Measurements from ENCODE around the gene TULP1. TPM values are rescaled to one million over a fixed set of nuclear protein-coding genes. Genes with fewer than 3 reads are reported as not detected.
A peak's percentile ranks its signal among the peaks of the same experiment; 100 is the strongest.

The TULP1 gene
- total RNA-seq, 4 donors from 2014 or later = 0.60 TPM; not detected in 3

DNA sequence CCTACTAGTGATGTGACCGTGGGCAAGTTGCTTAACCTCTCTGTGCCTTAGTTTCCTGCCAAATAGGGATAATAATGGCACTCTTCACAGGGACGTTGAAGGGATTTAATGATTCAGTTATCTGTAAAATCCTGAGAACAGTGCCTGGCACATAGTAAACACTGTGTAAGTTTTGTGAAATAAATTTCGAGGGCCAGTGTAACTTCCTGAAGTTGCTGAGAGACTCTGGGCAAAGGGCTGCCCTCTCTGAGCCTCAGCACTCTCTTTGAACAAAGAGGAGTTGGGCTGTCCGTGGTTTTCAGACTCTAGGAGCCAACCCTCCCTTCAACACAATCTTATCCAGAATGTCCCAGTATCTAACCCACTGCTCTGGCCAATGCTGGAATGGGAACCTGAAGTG lies 13.3 kb downstream of the TULP1 start:
- H3K27ac ChIP-seq = no peak overlapping the region
- 77 to 79% methylated on average over 4 of the region's 4 CpGs for WGBS, 2 donors
- TF ChIP-seq POLR2A (IDR thresholded peaks at IDR 0.05) (no peak), EP300 (IDR thresholded peaks at IDR 0.05) (no peak)
- TF ChIP-seq, protein P1, sequence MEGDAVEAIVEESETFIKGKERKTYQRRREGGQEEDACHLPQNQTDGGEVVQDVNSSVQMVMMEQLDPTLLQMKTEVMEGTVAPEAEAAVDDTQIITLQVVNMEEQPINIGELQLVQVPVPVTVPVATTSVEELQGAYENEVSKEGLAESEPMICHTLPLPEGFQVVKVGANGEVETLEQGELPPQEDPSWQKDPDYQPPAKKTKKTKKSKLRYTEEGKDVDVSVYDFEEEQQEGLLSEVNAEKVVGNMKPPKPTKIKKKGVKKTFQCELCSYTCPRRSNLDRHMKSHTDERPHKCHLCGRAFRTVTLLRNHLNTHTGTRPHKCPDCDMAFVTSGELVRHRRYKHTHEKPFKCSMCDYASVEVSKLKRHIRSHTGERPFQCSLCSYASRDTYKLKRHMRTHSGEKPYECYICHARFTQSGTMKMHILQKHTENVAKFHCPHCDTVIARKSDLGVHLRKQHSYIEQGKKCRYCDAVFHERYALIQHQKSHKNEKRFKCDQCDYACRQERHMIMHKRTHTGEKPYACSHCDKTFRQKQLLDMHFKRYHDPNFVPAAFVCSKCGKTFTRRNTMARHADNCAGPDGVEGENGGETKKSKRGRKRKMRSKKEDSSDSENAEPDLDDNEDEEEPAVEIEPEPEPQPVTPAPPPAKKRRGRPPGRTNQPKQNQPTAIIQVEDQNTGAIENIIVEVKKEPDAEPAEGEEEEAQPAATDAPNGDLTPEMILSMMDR (IDR thresholded peaks at IDR 0.05) = no peak
- H3K27me3 ChIP-seq = peaks cover 0 to 27% of the 10 kb centered on the region in 2 donors
- no peak overlapping the region for H3K4me3 ChIP-seq
- peaks cover 0 to 34% (median 23%) of the 10 kb centered on the region in 4 donors for H3K4me1 ChIP-seq
- DNase-seq (ENCODE audit: low spot score in 2 of 2) = no peak
- no peaks in the 10 kb centered on the region for H3K36me3 ChIP-seq
- no peaks in the 10 kb centered on the region for H3K9me3 ChIP-seq

DNA sequence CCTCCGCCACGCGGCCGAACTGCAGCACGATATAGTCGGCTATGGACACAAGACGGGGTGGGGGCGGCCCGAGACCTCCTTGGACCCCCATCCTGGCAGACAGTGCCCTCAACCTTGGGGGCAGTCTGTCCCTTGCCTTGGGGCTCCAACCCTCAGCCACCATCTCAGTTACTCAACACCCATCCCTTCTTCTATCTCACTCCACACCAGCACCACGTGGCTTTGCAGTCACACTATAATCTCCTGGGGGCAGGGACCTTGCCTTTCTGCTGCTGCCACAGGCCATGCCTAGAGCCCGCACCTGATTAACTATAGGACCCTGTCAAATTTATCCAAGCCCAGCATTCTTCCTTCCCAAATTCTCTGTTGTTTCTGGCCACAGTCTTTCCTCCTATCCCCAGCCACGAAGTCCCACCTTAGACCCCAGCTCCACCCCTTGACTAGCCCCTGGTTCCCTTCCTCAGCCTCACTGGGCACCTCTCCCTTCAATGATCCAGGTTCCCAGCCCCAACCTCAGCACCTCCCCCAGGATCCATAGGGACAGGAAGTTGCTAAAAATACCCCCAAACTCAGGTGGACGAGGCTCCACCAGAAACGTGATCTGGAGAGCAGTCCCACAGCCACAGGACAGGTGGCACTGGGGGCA lies 14.2 kb downstream of the TULP1 start:
- 42 to 47% methylated on average over 14 of the region's 14 CpGs for WGBS, 2 donors
- DNase-seq (ENCODE audit: low spot score in 2 of 2) = no peak
- no peak for TF ChIP-seq EP300 (IDR thresholded peaks at IDR 0.05)
- TF ChIP-seq POLR2A (IDR thresholded peaks at IDR 0.05) = no peak
- TF ChIP-seq, protein P1 (IDR thresholded peaks at IDR 0.05) = no peak
- peaks cover 0 to 20% of the 10 kb centered on the region in 2 donors for H3K27me3 ChIP-seq
- H3K4me3 ChIP-seq = peak overlapping the region; percentile 53 to 86 (median 72)
- H3K36me3 ChIP-seq = no peaks in the 10 kb centered on the region
- no peaks in the 10 kb centered on the region for H3K9me3 ChIP-seq
- H3K27ac ChIP-seq = peak overlapping the region in 2 of 4 donors; percentile 93
- peaks cover 0 to 42% (median 26%) of the 10 kb centered on the region in 4 donors for H3K4me1 ChIP-seq

DNA sequence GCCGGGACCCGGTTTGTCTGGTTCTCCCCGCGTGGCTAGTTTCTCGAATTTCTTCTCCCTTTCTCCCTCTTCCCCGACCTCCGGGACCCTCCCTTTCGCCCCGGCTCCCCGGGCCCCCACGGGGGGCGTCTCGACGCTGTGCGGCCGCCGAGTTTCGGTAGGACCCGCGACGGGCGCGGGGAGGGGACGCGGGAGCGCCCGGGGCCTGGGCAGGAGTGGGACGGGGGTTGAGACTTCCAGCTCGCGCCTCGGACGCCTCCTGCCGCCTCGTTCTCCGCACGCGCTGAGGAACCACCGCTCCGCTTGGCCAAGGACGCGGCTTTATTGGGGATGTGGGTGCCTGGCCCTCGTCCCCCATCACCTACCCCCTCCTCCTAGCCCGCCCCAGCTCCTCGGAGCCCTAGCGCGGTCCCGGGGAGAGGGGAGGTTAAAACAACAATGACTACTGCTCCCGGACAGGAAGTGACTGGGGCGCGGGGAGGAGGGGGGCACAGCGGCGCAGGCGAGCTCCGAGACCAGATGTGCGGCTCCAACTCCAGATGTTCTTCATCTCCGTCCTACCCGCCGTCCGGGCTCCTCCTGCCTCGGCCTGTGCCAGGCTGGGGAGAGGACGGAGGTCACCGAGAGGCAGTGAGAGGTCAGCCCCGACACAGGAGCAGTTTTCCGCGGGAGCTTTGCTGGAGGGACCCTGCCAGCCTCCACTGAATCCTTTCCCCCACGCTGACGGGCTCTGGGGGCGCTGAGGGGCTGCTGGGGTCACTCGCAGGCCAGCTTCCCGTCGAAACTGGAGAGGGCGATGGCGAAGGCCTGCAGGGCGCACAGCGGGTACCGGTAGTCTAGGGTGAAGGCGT lies 14.9 kb downstream of the TULP1 start:
- Histone ChIP-seq H3K27ac (peak overlapping the region; percentile 89 to 93 (median 92)), H3K27me3 (peaks cover 0 to 12% of the 10 kb centered on the region in 2 donors)
- 1 to 13% methylated on average over 28 to 60 of the region's 77 CpGs for WGBS, 2 donors

DNA sequence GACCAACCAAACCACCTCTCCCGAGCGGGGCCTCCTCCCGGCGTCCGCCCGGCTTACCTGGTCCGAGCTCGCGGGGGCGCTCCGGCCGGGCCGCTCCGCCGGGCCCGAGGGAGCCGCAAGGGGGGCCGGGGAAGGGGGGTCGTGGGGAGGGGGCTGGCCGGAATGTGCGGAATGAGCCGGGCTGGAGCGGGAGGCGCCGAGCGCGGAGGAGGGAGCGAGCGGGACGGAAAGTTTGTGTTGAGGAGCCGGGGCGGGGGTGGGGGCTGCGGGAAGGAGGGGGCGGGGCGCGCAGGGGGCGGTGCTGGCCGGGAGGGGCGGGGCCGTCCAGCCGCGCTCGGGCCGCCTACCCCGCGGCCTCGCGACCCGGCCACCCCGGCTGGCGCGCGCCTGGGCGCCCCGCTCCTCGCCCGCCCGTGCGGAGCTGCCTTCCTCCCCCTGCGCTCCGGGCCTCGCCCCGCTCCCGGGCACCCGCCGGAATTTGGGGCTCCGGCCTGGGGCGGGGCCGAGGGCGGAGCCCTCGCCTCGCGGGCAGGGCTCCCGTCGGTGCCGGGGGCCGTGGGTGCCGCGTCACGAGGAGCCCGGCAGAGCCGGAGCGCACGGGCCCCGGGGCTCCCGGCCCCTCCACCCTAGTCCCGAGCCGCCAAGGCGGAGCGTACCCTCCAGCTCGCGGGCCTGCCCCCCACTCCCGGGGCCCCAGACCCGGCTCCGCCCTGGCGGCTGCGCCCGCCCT lies 15.7 kb downstream of the TULP1 start, which contains the start of gene TEAD3:
TSS of gene TEAD3 (minus strand) at position 239 of the 730 bp plus-strand sequence.
- WGBS, 2 donors = 0 to 1% methylated on average over 29 to 38 of the region's 98 CpGs
- peaks cover 0 to 57% (median 27%) of the 10 kb centered on the region in 4 donors for H3K4me1 ChIP-seq
- peak in 1 of 2 donors; percentile 29 for DNase-seq (ENCODE audit: low spot score in 2 of 2)

More for the DNA sequence above, 14.9 kb downstream of the TULP1 start:
- no peaks in the 10 kb centered on the region for H3K36me3 ChIP-seq
- H3K4me3 ChIP-seq = peak overlapping the region; percentile 53 to 86 (median 72)
- TF ChIP-seq EP300 (IDR thresholded peaks at IDR 0.05) (peak in 1 of 2 donors; percentile 34), POLR2A (IDR thresholded peaks at IDR 0.05) (no peak)
- TF ChIP-seq, protein P1 (IDR thresholded peaks at IDR 0.05) = no peak
- H3K9me3 ChIP-seq = no peaks in the 10 kb centered on the region
- peak; percentile 44 to 46 for DNase-seq (ENCODE audit: low spot score in 2 of 2)
- peaks cover 0 to 49% (median 26%) of the 10 kb centered on the region in 4 donors for H3K4me1 ChIP-seq

More for the DNA sequence above, 15.7 kb downstream of the TULP1 start, which contains the start of gene TEAD3:
- Histone ChIP-seq H3K9me3 (no peaks in the 10 kb centered on the region), H3K27ac (peak within 1 kb of the TSS; percentile 89 to 97 (median 93)), H3K4me3 (peak within 1 kb of the TSS; percentile 65 to 86 (median 79)), H3K36me3 (no peaks in the 10 kb centered on the region), H3K27me3 (peaks cover 0 to 6% of the 10 kb centered on the region in 2 donors)
- TF ChIP-seq, protein P1 (IDR thresholded peaks at IDR 0.05) = peak in 2 of 5 experiments; percentile 17 to 24
- peak; percentile 51 to 60 for TF ChIP-seq POLR2A (IDR thresholded peaks at IDR 0.05)
- TF ChIP-seq EP300 (IDR thresholded peaks at IDR 0.05) = no peak
